ENCODE measurements around the gene MYO18B.

DNA sequence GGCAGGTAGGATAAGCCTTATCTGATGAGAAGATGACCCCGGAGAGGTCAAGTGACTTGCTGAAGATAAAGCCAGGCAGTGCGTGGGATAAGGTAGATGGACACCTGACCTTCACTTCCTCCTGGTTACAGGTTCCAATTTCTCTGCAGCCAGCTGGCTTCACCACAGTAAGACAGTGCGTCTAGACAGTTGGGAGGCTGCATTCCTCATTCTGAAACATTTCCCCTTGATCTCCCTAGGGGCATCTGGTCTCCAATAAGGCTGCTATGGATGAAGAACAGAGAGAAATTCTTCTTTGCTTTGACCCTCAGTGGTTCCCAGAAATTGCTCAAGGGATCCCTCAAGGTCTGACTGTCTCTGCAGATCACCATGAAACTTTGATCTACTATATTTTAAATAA lies 211.3 kb downstream of the MYO18B start:
- no peak for TF ChIP-seq EZH2 (IDR thresholded peaks at IDR 0.05; ENCODE audit: borderline replicate concordance, low read length)
- TF ChIP-seq, protein P1, sequence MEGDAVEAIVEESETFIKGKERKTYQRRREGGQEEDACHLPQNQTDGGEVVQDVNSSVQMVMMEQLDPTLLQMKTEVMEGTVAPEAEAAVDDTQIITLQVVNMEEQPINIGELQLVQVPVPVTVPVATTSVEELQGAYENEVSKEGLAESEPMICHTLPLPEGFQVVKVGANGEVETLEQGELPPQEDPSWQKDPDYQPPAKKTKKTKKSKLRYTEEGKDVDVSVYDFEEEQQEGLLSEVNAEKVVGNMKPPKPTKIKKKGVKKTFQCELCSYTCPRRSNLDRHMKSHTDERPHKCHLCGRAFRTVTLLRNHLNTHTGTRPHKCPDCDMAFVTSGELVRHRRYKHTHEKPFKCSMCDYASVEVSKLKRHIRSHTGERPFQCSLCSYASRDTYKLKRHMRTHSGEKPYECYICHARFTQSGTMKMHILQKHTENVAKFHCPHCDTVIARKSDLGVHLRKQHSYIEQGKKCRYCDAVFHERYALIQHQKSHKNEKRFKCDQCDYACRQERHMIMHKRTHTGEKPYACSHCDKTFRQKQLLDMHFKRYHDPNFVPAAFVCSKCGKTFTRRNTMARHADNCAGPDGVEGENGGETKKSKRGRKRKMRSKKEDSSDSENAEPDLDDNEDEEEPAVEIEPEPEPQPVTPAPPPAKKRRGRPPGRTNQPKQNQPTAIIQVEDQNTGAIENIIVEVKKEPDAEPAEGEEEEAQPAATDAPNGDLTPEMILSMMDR (conservative IDR thresholded peaks at IDR 0.05 in 1 of 2, IDR thresholded peaks at IDR 0.05 in 1 of 2; ENCODE audit: extremely low read depth in 1 of 2, insufficient read depth in 1 of 2, low read depth in 1 of 2, low read length in 2 of 2): no peak

Data from mammary epithelial cell (primary cell).